ELR (cell line): ENCODE data around the gene GAP43.

Source experiments
- DNase-seq: peaks from one replicate; pipeline ENCODE4 v3.0.0-alpha.2; 2015; ENCODE audit warnings: low read depth

GAP43 gene

GRCh38 chr3:115623044-115623868 lies at the start of gene GAP43:
GAP43 (plus strand) TSS chr3:115623510; CDS start chr3:115623690, 180 bp downstream.
- DNase-seq = peak; percentile 73

GRCh38 chr3:115576325-115576875 lies 46.9 kb upstream of the GAP43 start:
- no peak for DNase-seq

DNA sequence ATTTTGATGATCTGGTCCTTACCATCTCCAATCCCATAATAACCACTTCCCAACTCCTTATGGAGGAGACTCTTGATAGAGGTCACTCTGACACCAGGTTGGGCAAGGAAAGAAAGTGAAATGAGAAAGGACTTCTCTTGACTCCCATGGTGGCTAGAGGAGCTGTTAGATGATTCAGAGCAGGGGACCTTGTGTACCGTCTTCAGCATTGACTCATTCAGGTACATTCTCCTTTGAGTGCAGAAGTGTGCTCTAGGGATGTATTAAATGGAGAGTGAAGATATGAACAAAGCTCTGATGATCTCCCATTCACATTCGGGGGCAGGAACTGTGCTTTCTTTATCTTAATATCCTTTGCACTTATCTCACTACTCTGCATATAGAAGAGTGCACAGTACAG lies 46.3 kb upstream of the GAP43 start:
- DNase-seq = no peak

GRCh38 chr3:115578331-115578730 lies 45.0 kb upstream of the GAP43 start:
- DNase-seq = no peak

- DNase-seq = no peak
Observed at GRCh38 chr3:115580566-115580965, 42.7 kb upstream of the GAP43 start.

- peak; percentile 36 for DNase-seq
Observed at GRCh38 chr3:115581362-115582135, 41.8 kb upstream of the GAP43 start.

GRCh38 chr3:115588201-115589115 lies 34.9 kb upstream of the GAP43 start:
- DNase-seq = no peak

- no peak for DNase-seq
Observed at GRCh38 chr3:115590873-115591272, 32.4 kb upstream of the GAP43 start.

GRCh38 chr3:115595611-115596275 lies 27.6 kb upstream of the GAP43 start:
- no peak for DNase-seq

- DNase-seq = no peak
Observed at GRCh38 chr3:115598216-115598615, 25.1 kb upstream of the GAP43 start.

DNA sequence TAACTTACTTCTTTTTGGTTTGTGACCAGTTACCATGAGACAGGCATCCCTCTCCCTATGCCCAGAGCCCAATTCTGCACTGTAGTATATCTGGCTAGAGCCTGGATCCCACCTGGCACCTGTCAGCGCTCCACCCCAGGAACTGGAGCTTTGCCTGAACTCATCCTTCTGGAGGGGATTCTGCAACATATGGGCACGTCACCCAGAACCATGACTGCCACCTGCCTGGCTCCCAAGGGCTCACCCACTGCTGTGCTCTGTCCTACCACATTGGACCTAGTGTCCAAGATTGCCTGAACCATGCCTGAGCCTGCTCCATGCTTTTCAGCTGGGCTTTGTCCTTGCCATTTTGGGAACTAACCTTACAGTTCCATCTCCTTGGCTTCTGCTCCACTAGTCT lies 21.1 kb upstream of the GAP43 start:
- DNase-seq = no peak

DNA sequence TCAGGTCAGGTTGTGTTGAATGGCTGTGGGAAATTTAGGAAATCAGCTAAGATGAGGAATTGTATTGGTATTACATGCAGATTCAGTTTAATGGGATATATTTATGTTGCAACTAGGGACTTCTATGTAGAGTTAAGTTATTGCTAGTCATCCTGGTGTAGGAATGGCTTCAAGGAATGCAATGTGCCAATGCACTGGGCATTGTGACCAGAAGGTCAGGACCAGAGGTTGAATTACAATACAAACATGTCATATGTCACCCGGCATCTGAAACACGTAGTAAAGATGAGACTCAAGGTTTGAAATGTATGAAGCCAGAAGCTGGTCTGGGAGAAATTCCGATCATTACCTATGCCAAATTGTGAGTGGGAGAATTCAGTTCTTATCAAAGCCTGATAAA lies 11.7 kb upstream of the GAP43 start:
- DNase-seq = no peak

DNA sequence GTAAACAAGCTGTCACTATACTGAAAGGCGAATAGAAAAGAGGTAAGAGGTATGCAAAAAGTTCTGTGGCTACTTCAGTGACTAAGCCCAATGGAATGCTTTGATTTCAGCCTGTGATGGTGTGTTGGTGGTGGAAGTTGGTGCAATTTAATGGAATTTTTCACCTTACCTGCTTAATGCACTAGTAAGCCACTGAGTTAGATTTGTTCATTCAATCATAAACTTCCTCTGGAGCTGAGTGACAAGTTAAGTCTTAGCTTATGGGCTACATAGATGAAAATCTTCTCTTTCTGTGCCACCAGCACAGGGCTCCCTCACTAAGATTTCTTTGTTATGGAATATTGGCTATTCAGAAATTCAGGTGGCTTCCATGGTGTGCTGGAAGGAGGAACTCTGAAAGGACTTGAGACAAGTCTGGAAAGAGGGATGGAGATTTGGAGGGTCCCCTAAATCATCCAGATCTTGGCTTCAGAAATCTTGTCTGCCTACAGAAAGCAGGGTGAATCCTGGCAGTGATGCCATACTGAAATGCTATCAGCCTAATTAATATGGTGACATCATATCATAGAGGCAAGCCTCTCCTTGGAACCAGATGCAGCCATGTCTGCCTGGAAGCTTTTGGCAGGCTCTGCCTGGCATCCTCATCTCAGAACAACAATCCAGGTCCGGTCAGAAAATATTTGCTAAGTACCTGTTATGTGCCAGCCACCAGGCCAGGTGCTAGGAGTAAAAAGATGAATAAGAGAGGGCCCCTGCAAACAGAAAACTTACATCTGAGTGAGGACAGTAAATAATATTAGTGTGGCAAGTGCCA lies 8.1 kb upstream of the GAP43 start:
- peak; percentile 50 for DNase-seq

GRCh38 chr3:115616461-115616860 lies 6.8 kb upstream of the GAP43 start:
- DNase-seq = no peak

DNA sequence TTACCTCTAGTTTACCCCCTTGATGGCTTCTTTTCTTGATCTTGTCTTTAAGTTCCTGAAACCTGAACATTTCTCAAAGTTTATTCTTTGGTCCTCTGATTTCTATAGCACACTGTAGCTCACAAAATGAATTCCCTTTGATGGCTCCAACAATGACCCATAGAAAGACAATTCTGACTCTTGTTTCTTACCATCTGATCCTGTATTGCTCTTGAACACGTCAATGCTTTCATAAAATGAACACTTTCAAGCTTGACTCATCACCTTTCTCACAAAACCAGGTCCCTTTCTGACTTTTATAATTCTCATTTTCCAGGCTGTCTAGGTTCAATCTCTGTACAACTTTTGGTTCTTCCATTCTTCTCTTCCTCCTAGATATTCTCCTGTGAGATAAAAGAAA lies 5.7 kb upstream of the GAP43 start:
- no peak for DNase-seq

DNA sequence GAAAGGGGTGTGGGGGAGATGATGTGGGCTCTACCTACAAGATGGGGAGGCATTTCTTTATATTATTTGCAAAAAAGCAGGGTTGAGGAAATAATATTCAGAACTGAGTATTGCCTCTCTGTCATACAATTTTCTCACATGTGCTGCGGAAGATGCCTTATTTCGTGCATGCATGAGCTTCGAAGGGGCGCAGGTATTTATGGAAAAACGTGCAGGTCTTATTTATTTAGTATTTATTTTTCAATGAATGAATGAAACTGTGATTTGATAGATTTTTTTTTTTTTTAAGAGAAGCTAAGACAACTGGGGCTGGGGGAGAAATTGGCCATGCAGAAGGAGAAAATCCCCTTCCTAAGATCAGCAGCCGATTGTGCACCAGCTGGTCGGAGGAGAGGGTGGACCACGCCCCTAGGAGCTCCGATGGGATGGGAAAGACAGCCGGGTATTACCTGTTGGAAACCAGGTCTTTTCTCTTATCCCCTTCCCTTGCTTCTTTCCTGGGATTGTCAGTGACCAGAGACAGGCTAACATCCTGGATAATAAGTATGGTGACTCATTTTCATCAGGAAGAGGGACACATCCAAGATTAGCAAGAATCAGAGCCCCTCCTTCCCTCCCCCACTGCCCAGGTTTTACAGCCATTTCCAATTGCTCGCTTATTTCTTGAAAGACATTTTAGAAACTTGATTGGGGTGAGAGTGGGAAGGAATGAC lies 875 bp downstream of the GAP43 start:
- DNase-seq = peak; percentile 6

DNA sequence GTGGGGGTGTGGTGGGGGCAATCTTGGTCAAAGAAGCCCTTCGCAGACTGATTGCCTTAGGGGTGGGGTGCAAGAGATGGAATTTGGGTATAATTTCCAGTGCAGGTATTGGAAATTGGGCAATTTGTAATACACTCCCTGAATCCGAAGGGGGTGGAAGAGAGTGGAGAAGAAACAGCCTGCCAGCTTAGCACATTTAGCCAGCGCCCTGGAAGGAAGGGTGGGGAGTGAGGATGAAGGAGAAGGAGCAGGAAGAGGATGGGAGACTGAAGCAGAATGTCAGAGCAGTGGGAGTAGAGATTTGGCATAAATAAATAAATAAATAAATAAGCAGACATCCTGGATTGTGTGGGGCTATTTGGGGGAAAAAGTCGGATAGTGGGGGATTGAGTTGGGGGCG lies 1.6 kb downstream of the GAP43 start:
- DNase-seq = no peak

GRCh38 chr3:115626006-115626409 lies 2.7 kb downstream of the GAP43 start:
- DNase-seq = no peak

GRCh38 chr3:115626721-115627120 lies 3.4 kb downstream of the GAP43 start:
- no peak for DNase-seq
